H1 (cell line): ENCODE results near the gene ANK3. TPM values are rescaled to one million over a fixed set of nuclear protein-coding genes. Genes with fewer than 3 reads are reported as not detected.

Experiments
- ASH2L ChIP-seq: fragments of 200-600, 300-600 bp; sonication (generic); IDR thresholded peaks from one replicate; pipeline ENCODE4 v1.7.1; 2017; ENCODE audit warnings: low read length
- CBX8 ChIP-seq: fragments of 300-800, 300-1000 bp; sonication (generic); IDR thresholded peaks from 2 replicates; pipeline ENCODE4 v1.7.1; 2016; ENCODE audit warnings: low read depth, low read length, borderline replicate concordance
- CHD7 ChIP-seq: fragments of 300-600 bp; sonication (generic); IDR thresholded peaks from 2 replicates; pipeline ENCODE4 v1.7.1; 2012; ENCODE audit warnings: low read length, moderate library complexity, mild to moderate bottlenecking, inconsistent platforms; ENCODE audit not compliant: insufficient replicate concordance
- CREB1 ChIP-seq: IDR thresholded peaks from 2 replicates; pipeline ENCODE4 v1.6.1; 2012; ENCODE audit warnings: inconsistent platforms
- CTBP2 ChIP-seq: IDR thresholded peaks from 2 replicates; pipeline ENCODE4 v1.7.0; 2011; ENCODE audit warnings: borderline replicate concordance, mild to moderate bottlenecking, moderate library complexity, mixed read lengths, low read length; ENCODE audit not compliant: insufficient read depth, insufficient read length
- EGR1 ChIP-seq: IDR thresholded peaks from 2 replicates; pipeline ENCODE4 v1.6.1; 2011; ENCODE audit warnings: low read depth, low read length, borderline replicate concordance
- EZH2 ChIP-seq: fragments of 200-600 bp; sonication (generic); IDR thresholded peaks from 2 replicates; pipeline ENCODE4 v1.7.1; 2012; ENCODE audit warnings: low read depth, mild to moderate bottlenecking, moderate library complexity, low read length, inconsistent platforms; ENCODE audit not compliant: severe bottlenecking
- HDAC2 ChIP-seq, 2 experiments: fragments of 300-600 bp in 1 of 2; sonication (generic) in 1 of 2; IDR thresholded peaks; 2 replicates each; pipeline ENCODE4 v1.6.1; 2011 to 2012; ENCODE audit warnings: low read depth in 2 of 2, low read length in 2 of 2, mild to moderate bottlenecking in 2 of 2, moderate library complexity in 2 of 2, borderline replicate concordance in 1 of 2, inconsistent platforms in 1 of 2
- KDM1A ChIP-seq: fragments of 200-600, 300-600 bp; sonication (generic); IDR thresholded peaks from 2 replicates; pipeline ENCODE4 v1.7.1; 2016; ENCODE audit warnings: mild to moderate bottlenecking, low read length, borderline replicate concordance
- POLR2A ChIP-seq, 2 experiments: IDR thresholded peaks; 1 replicate in 1 of 2; 2 replicates in 1 of 2; pipeline ENCODE4 v1.6.1; 2011; ENCODE audit warnings: low read depth in 2 of 2, low read length in 2 of 2, mild to moderate bottlenecking in 2 of 2; ENCODE audit errors: control extremely low read depth in 1 of 2
- RFX5 ChIP-seq: IDR thresholded peaks from 2 replicates; pipeline ENCODE4 v1.6.1; 2011; ENCODE audit warnings: low read depth, low read length, improper control_type of control experiment, borderline replicate concordance
- SIRT6 ChIP-seq: IDR thresholded peaks from one replicate; pipeline ENCODE4 v1.7.1; 2012; ENCODE audit warnings: low read length, inconsistent platforms
- TAF1 ChIP-seq: IDR thresholded peaks from 2 replicates; pipeline ENCODE4 v1.6.1; 2011; ENCODE audit warnings: mild to moderate bottlenecking, low read depth, low read length
- polyA plus RNA-seq, 7 experiments: library from polyadenylated mRNA; depleted of rRNA in 3 of 7; stranded (reverse) in 5 of 7; unstranded in 2 of 7; fragments of >200 nt in 5 of 7; fragments of 200-250 nt in 2 of 7; gene quantifications; 1 replicate in 5 of 7; 2 replicates in 1 of 7; 4 replicates in 1 of 7; pipeline versions ENCODE4 v1.2.1 to v1.2.3, GENCODE V29; 2011 to 2013; ENCODE audit warnings: missing spikeins in 2 of 7, mixed read lengths in 2 of 7
- total RNA-seq: library from RNA; stranded (reverse); fragmentation: NEBNext Ultra II Directional; extraction: Animal tissue kit (Norgen Biotek cat#: 25700); gene quantifications from 2 replicates; pipeline ENCODE4 v1.2.1, GENCODE V29; 2021

The ANK3 gene
- total and polyA plus RNA-seq, 2 of the 8 experiments (the other 6 are each of a cell fraction or from before 2014, with no cell fraction given), result 18.1 to 67.9 TPM

- TF ChIP-seq CHD7 (no peak), EGR1 (no peak), TAF1 (no peak), CREB1 (no peak), ASH2L (no peak), EZH2 (no peak), RFX5 (no peak), SIRT6 (no peak), CBX8 (no peak), HDAC2 (IDR thresholded peaks at IDR 0.05; ENCODE audit: borderline replicate concordance in 1 of 2, low read depth in 2 of 2, low read length in 2 of 2) (no peak), KDM1A (no peak), CTBP2 (no peak), POLR2A (IDR thresholded peaks at IDR 0.05; ENCODE audit: control extremely low read depth in 1 of 2, low read depth in 2 of 2, low read length in 2 of 2) (no peak)
These were observed 99.9 kb downstream of the ANK3 start (continued) for GRCh38 chr10:60289800-60290199.
